SK-N-SH (cell line): ENCODE data around the gene CDK4.

ENCODE experiments used
- CTCF ChIP-seq: fragments of 200-600 bp; sonication (generic); IDR thresholded peaks from 2 replicates; pipeline ENCODE4 v1.6.1; 2017; ENCODE audit warnings: antibody characterized with exemption, mild to moderate bottlenecking, moderate library complexity
- EP300 ChIP-seq, 2 experiments: IDR thresholded peaks; 2 replicates each; pipeline versions ENCODE4 v1.4.0 to v1.6.1; 2012; ENCODE audit warnings: borderline replicate concordance in 1 of 2, low read depth in 1 of 2, low read length in 1 of 2
- EZH2phosphoT487 ChIP-seq: fragments of 200-600 bp; sonication (generic); IDR thresholded peaks from 2 replicates; pipeline ENCODE4 v1.6.1; 2017; ENCODE audit warnings: low read depth, mixed run types, mild to moderate bottlenecking, antibody characterized with exemption, moderate library complexity, borderline replicate concordance
- MAX ChIP-seq: IDR thresholded peaks from 2 replicates; pipeline ENCODE4 v1.4.0; 2012; ENCODE audit warnings: low read depth
- SIN3A ChIP-seq: IDR thresholded peaks from 2 replicates; pipeline ENCODE4 v1.6.1; 2012; ENCODE audit warnings: low read depth, mild to moderate bottlenecking, low read length, moderate library complexity, borderline replicate concordance
- SMC3 ChIP-seq: IDR thresholded peaks from 2 replicates; pipeline ENCODE4 v1.6.1; 2012; ENCODE audit warnings: low read depth, low read length, improper control_type of control experiment

DNA sequence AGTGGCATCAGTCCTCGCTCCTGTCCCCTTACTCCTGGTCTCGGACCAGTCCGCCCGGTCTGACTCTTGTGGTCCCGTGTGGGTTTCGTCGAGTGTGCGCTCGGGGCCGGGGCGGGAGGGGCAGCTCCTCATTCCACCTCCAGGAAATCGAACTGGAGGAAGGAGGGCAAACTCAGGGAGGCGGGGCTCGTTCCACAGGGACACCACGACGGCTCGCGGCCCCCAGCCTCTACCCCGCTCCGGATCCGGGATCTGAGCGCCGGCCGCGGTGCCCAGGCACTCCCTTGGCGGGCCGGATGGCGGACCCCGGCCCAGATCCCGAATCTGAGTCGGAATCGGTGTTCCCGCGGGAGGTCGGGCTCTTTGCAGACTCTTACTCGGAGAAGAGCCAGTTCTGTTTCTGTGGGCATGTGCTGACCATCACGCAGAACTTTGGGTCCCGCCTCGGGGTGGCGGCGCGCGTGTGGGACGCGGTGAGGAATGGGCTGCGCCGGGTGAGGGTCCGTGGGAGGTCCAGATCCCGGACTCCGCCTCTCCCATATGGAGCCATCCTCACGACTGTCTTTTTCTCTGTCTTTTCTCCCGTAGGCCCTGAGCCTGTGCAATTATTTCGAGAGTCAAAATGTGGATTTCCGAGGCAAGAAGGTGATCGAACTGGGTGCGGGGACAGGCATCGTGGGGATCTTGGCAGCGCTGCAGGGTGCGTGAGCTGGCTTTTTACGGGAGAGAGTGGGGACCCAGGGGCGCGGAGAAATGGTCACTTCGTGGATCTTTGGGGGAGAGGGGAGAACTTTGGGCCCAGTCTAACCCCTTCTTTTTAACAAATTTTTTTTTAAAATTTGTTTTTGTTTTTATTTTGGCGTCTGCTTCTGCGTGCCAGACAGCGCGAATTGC is 20.6 kb upstream of the CDK4 start, which contains the start of gene EEF1AKMT3:
- TF ChIP-seq CTCF (no peak), EP300 (IDR thresholded peaks at IDR 0.05; ENCODE audit: borderline replicate concordance in 1 of 2, low read depth in 1 of 2, low read length in 1 of 2) (no peak), EZH2phosphoT487 (no peak), SMC3 (no peak), MAX (no peak), SIN3A (peak; percentile 21; the same call in 1 of the 2 replicates)
